ENCODE measurements around the gene ABHD16A.

ABHD16A gene

DNA sequence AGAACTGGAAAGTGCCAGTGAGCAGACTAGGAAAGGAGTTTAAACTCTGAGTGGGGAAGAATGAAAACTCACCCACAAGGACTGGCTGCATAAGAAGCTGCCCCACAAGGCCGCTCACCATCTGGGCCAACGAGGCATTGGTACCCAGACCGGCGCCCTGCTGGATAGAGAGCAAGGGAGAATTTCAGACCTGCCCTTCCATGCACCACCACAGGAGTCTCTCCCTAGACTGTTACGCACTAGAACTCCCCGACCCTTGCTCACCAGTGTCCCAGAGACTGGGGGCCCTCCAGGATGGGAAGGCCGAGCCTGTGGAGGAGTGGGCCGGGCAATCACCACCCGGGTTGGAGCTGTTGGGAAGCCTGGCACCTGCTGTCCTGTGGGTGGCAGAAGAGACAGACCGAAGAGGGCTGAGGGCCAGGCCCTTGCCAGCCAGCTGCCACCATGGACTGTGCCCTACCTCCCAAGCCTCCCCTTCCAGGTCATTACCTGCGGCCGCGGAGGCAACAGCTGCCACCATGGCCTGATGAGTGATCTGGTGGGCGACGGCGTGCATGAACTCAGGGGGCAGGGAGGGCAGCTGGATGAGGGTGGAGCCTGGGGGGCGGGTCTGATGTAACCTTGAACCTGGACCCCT is 59.2 kb downstream of the ABHD16A start:
- TF ChIP-seq, protein P1, sequence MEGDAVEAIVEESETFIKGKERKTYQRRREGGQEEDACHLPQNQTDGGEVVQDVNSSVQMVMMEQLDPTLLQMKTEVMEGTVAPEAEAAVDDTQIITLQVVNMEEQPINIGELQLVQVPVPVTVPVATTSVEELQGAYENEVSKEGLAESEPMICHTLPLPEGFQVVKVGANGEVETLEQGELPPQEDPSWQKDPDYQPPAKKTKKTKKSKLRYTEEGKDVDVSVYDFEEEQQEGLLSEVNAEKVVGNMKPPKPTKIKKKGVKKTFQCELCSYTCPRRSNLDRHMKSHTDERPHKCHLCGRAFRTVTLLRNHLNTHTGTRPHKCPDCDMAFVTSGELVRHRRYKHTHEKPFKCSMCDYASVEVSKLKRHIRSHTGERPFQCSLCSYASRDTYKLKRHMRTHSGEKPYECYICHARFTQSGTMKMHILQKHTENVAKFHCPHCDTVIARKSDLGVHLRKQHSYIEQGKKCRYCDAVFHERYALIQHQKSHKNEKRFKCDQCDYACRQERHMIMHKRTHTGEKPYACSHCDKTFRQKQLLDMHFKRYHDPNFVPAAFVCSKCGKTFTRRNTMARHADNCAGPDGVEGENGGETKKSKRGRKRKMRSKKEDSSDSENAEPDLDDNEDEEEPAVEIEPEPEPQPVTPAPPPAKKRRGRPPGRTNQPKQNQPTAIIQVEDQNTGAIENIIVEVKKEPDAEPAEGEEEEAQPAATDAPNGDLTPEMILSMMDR (IDR thresholded peaks at IDR 0.05; ENCODE audit: low read depth, low read length, missing control alignments) = no peak
- no peak for DNase-seq (ENCODE audit: extremely low read depth, low read depth)
- no peak overlapping the region for H3K4me3 ChIP-seq (replicated peaks; ENCODE audit: low read depth, low read length)

DNA sequence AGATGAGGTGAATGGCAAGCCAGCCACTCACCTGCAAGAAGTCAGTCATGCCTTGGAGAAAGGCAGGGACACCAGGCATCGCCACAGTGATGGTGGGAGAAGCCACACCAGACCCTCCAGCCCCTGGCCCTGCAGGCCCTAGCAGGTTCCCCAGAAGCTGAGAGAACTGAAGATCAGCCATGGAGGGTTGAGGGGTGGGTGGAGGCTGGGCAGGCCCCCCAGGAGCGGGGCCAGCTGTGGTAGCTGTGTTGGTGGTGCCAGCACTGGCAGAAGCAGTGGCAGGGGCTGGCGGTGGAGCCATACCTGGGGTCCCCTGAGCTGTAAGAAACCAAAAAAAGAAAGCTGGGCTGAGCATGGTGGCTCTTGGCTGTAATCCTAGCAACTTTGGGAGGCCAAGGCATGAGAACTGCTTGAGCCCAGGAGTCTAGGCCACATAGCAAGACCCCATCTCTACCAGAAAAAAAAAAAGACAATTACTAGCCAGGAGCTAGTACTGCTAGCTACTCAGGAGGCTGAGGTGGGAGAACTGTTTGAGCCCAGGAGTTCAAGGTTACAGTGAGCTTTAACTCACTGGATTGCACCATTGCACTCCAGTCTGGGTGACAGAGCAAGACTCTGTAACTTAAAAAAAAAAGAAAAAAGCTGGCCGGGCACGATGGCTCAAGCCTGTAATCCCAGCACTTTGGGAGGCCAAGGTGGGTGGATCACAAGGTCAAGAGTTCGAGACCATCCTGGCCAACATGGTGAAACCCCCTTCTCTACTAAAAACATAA is 60.1 kb downstream of the ABHD16A start:
- no peak for DNase-seq (ENCODE audit: extremely low read depth, low read depth)
- no peak overlapping the region for H3K4me3 ChIP-seq (replicated peaks; ENCODE audit: low read depth, low read length)
- TF ChIP-seq, protein P1 (IDR thresholded peaks at IDR 0.05; ENCODE audit: low read depth, low read length, missing control alignments) = no peak

GRCh38 chr6:31641370-31641769 is 61.8 kb downstream of the ABHD16A start:
- no peak for DNase-seq (ENCODE audit: extremely low read depth, low read depth)
- TF ChIP-seq, protein P1 (IDR thresholded peaks at IDR 0.05; ENCODE audit: low read depth, low read length, missing control alignments) = no peak
- no peak overlapping the region for H3K4me3 ChIP-seq (replicated peaks; ENCODE audit: low read depth, low read length)

- no peak overlapping the region for H3K4me3 ChIP-seq (replicated peaks; ENCODE audit: low read depth, low read length)
- TF ChIP-seq, protein P1 (IDR thresholded peaks at IDR 0.05; ENCODE audit: low read depth, low read length, missing control alignments) = no peak
- DNase-seq (ENCODE audit: extremely low read depth, low read depth) = no peak
Measured at GRCh38 chr6:31640612-31641011, 62.5 kb downstream of the ABHD16A start.

DNA sequence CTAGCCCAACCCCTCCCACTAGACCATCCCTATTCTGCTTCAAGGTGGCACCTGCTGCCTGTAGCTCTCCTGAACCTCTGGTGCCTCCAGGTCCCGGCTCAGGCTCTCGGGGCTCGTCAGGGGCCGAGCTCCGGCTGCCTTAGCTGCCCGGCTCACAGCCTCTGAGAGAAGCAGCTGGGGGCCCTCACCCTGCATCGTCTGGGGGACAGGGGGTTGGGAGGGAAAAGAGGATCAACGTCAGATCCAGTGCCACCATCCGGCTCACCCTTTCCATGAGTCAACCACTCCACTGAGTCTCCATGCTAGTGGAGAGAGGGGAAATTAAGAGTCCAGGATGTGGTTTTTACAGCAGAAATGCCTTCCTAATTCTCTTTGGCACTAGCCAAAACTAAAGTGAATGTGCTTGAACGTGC is 63.7 kb downstream of the ABHD16A start:
- TF ChIP-seq, protein P1 (IDR thresholded peaks at IDR 0.05; ENCODE audit: low read depth, low read length, missing control alignments) = no peak
- no peak overlapping the region for H3K4me3 ChIP-seq (replicated peaks; ENCODE audit: low read depth, low read length)
- no peak for DNase-seq (ENCODE audit: extremely low read depth, low read depth)

DNA sequence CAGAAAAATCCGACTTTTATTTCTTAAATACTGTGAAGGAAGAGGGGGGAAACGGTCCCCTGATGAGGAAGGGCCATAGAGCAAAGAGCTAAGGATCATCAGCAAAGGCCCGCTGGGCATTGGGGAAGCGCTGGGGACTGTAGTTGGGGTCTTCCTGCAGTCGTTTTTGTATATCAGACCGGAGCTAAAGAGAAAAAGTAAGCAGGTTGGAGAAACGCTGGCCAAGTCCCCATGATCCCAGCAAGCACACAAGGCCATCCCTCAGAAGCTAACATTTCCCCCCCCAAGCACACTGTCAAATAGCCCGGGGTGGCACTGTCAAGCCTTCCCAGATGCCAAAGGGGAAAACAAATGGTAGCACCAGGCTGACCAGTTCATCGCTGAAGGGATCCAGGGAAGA is 64.1 kb downstream of the ABHD16A start:
- TF ChIP-seq, protein P1 (IDR thresholded peaks at IDR 0.05; ENCODE audit: low read depth, low read length, missing control alignments) = no peak
- no peak for DNase-seq (ENCODE audit: extremely low read depth, low read depth)
- H3K4me3 ChIP-seq (replicated peaks; ENCODE audit: low read depth, low read length) = no peak overlapping the region

Measured in HFF-Myc (cell line).